ENCODE data around the gene PCDHGA8.
"Not testable (repeated sequence)": the region's sequence is repeated elsewhere in the genome, so short reads cannot be mapped to it uniquely, and the experiment has no call there.

- TF ChIP-seq YY1 (IDR thresholded peaks at IDR 0.05; ENCODE audit: insufficient read depth, insufficient read length); SUZ12 (IDR thresholded peaks at IDR 0.05; ENCODE audit: extremely low read depth, insufficient read depth, insufficient read length); ZNF274 (IDR thresholded peaks at IDR 0.05; ENCODE audit: low read depth, low read length): not testable (repeated sequence)
These were observed 46.4 kb upstream of the PCDHGA8 start for GRCh38 chr5:141346017-141346416.

Data from NT2/D1 (cell line).